GM21717 (cell line): ENCODE results near the gene DUSP9.
"Not testable (repeated sequence)": the region's sequence is repeated elsewhere in the genome, so short reads cannot be mapped to it uniquely, and the experiment has no call there.

Experiments used
- ATAC-seq: cut with Tn5 transposase; IDR thresholded peaks from one replicate; pipeline ENCODE4 v1.9.1; 2021; ENCODE audit warnings: mild to moderate bottlenecking, moderate library complexity; ENCODE audit not compliant: unreplicated experiment

DUSP9 gene

GRCh38 chrX:153646620-153647373 is at the start of gene DUSP9:
DUSP9 (plus strand) TSS chrX:153647203; CDS start chrX:153647954, 751 bp downstream.
- ATAC-seq: no peak

- ATAC-seq: peak; percentile 51
Measured at GRCh38 chrX:153598541-153599191, 48.3 kb upstream of the DUSP9 start, which contains the start of gene CCNQ. CCNQ (minus strand) TSS chrX:153599139; CDS start chrX:153599073, 66 bp downstream.

- ATAC-seq: peak; percentile 53
Measured at GRCh38 chrX:153599192-153600031, 47.6 kb upstream of the DUSP9 start.

GRCh38 chrX:153600032-153600373 is 47.0 kb upstream of the DUSP9 start:
- no peak for ATAC-seq

GRCh38 chrX:153600921-153601320 is 46.1 kb upstream of the DUSP9 start:
- no peak for ATAC-seq

- ATAC-seq: no peak
Measured at GRCh38 chrX:153601511-153602110, 45.4 kb upstream of the DUSP9 start.

- ATAC-seq: no peak
Measured at GRCh38 chrX:153602601-153603000, 44.4 kb upstream of the DUSP9 start.

GRCh38 chrX:153603131-153603656 is 43.8 kb upstream of the DUSP9 start:
- no peak for ATAC-seq

GRCh38 chrX:153604666-153605380 is 42.2 kb upstream of the DUSP9 start:
- ATAC-seq: not testable (repeated sequence)

- no peak for ATAC-seq
Measured at GRCh38 chrX:153606503-153606902, 40.5 kb upstream of the DUSP9 start.

- no peak for ATAC-seq
Measured at GRCh38 chrX:153608376-153608775, 38.6 kb upstream of the DUSP9 start.

GRCh38 chrX:153608806-153609205 is 38.2 kb upstream of the DUSP9 start:
- no peak for ATAC-seq

- ATAC-seq: no peak
Measured at GRCh38 chrX:153609917-153610835, 36.8 kb upstream of the DUSP9 start.

- no peak for ATAC-seq
Measured at GRCh38 chrX:153610836-153611213, 36.2 kb upstream of the DUSP9 start.

GRCh38 chrX:153611298-153612095 is 35.5 kb upstream of the DUSP9 start:
- ATAC-seq: no peak

- ATAC-seq: no peak
Measured at GRCh38 chrX:153612413-153612812, 34.6 kb upstream of the DUSP9 start.

GRCh38 chrX:153614818-153615217 is 32.2 kb upstream of the DUSP9 start:
- no peak for ATAC-seq

- no peak for ATAC-seq
Measured at GRCh38 chrX:153620576-153620975, 26.4 kb upstream of the DUSP9 start.
